GM21447 (cell line): ENCODE data around the gene TATDN2.
A peak's percentile ranks its signal among the peaks of the same experiment; 100 is the strongest.

Experiments
- ATAC-seq: cut with Tn5 transposase; IDR thresholded peaks from one replicate; pipeline ENCODE4 v1.9.1; 2021; ENCODE audit not compliant: unreplicated experiment

Gene TATDN2

GRCh38 chr3:10315771-10316344 is 67.6 kb downstream of the TATDN2 start:
- no peak for ATAC-seq

GRCh38 chr3:10317311-10317960 is 69.2 kb downstream of the TATDN2 start:
- ATAC-seq, result no peak

- no peak for ATAC-seq
Measured at GRCh38 chr3:10317961-10318350, 69.7 kb downstream of the TATDN2 start.

- no peak for ATAC-seq
Measured at GRCh38 chr3:10319251-10319650, 71.0 kb downstream of the TATDN2 start.

GRCh38 chr3:10319804-10320203 is 71.5 kb downstream of the TATDN2 start:
- ATAC-seq, result no peak

- ATAC-seq, result peak; percentile 14
Measured at GRCh38 chr3:10320320-10320677, 72.0 kb downstream of the TATDN2 start.

GRCh38 chr3:10321630-10322351 is 73.5 kb downstream of the TATDN2 start:
- ATAC-seq, result no peak

- ATAC-seq, result no peak
Measured at GRCh38 chr3:10322352-10322710, 74.1 kb downstream of the TATDN2 start.

GRCh38 chr3:10327592-10327991 is 79.3 kb downstream of the TATDN2 start:
- ATAC-seq, result no peak

- ATAC-seq, result no peak
Measured at GRCh38 chr3:10328460-10329071, 80.3 kb downstream of the TATDN2 start.

- ATAC-seq, result no peak
Measured at GRCh38 chr3:10329495-10330015, 81.3 kb downstream of the TATDN2 start.

- no peak for ATAC-seq
Measured at GRCh38 chr3:10330319-10330718, 82.1 kb downstream of the TATDN2 start.
